ENCODE measurements around the gene ZNF385C.
A peak's percentile ranks its signal among the peaks of the same experiment; 100 is the strongest.
"Not testable (repeated sequence)": the region's sequence is repeated elsewhere in the genome, so short reads cannot be mapped to it uniquely, and the experiment has no call there.

The ZNF385C gene, protein sequence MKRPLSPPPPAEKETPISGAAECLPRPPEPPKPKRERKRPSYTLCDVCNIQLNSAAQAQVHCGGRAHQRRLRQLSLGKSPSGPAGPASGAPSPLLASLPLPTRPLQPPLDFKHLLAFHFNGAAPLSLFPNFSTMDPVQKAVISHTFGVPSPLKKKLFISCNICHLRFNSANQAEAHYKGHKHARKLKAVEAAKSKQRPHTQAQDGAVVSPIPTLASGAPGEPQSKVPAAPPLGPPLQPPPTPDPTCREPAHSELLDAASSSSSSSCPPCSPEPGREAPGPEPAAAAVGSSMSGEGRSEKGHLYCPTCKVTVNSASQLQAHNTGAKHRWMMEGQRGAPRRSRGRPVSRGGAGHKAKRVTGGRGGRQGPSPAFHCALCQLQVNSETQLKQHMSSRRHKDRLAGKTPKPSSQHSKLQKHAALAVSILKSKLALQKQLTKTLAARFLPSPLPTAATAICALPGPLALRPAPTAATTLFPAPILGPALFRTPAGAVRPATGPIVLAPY

DNA sequence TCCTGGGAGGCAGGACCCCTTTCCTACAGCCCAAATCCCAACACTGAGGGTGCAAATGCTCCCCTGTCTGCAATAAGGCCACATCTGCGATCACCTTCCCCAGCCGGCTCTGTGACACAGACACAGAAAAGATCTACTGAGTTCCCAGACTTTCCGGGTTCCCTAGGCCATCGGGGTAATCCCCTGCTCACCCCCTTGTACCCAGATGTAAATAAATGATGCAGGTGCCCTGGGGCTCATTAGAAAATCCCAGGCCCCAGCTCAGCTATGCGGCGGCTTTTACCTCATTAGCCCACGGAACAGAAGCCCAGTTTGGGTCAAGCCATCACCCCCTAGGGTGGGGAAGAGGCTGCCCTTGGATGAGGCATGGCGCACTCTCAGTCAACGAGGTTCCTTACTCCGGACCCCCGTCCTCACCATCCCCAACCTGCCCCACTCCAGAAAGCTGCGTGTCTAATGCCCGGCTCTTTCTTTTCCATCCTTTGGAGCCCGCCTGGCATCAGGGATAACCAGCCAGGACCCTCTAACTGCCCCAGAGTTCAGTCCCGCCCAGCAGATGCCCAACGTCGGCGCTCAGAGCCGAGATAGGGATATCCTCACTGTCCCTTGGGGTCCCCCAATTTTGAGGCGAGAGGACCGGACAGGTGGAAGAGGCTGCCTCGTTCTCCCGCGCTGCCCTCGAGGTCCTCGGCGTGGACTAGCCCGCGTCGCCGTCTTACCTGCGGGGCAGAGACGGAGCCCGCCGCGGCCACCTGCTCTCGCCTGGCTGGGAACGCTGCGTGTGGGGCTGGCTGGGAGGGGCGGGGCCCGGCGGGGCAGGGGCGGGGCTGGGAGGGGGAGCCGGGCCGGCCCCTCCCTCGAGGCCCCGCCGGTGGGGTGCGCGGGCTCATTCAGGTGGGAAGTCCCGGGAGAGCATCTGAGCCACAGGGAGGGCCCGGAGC, at the start of gene ZNF385C:
Gene ZNF385C (minus strand): TSS at position 783 of the 941 bp plus-strand sequence. CDS start 35,417 bp downstream, outside the sequence.
- no peak for DNase-seq

DNA sequence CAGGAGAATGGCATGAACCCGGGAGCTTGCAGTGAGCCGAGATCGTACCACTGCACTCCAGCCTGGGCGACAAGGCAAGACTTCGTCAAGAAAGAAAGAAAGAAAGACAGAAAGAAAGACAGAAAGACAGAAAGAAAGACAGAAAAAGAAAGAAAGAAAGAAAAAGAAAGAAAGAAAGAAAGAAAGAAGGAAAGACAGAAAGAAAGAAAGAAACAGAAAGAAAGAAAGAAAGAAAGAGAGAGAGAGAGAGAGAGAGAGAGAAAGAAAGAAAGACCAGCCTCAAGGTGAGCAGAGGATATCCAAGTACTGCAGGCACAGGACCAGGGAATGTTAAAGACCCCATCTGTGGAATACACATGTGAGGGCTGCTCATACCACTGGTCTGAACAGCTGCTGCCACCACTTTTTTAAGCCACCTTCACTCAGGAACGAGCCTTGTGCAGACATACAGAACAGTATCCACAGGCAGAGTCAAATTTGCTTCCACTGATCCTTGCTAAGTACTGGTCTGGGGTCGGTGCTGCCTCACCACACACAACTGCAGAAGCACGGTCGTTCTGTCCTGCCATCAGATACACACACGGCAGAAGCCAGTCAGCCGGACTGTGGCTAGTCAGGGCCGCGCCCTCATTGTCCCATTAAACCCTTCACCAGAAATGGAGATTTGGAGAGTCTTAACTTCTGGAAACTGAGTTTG, 48.8 kb upstream of the ZNF385C start:
- no peak for DNase-seq

DNA sequence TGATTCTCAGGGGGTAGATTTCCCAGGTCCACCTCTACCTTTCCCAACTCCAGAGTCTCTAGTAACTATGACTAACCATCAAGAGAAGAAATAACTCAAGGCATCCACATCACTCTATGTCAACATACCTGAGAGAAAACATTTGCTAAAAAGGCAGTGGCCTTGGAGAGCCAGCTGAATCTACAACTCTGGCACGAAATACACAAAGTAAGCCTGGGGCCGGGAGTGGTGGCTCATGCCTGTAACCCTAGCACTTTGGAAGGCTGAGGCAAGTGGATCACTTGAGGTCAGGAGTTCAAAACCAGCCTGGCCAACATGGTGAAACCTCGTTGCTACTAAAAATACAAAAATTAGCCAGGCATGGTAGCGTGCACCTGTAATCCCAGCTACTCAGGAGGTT, 44.9 kb upstream of the ZNF385C start:
- not testable (repeated sequence) for DNase-seq

DNA sequence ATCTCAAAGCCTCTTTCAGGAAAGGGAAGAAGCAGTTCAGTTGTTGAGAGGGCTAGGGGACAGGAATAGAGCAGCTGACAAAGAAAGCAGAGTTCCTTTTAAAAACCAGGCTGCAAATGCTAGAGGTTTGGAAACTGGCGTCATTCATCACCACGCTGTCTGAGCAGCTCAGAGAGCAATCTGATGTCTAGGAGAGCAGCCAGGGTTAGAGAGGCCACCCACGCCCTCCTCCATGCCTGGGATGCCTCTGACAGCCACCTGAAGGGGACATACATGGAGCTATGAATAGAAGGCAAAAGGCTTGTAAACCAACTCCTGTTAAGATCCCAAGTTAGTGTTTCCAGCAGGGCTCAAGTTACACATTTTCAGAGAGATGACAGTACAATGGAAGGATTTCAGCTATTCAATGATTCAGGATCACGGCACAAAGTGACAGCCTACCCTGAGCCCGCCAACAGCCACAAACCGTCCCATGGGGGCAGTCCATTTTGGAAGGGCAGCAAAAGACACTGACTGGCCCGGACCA, 44.2 kb upstream of the ZNF385C start:
- peak in 18 of 58 donors; percentile 10 to 61 (median 24) for DNase-seq

DNA sequence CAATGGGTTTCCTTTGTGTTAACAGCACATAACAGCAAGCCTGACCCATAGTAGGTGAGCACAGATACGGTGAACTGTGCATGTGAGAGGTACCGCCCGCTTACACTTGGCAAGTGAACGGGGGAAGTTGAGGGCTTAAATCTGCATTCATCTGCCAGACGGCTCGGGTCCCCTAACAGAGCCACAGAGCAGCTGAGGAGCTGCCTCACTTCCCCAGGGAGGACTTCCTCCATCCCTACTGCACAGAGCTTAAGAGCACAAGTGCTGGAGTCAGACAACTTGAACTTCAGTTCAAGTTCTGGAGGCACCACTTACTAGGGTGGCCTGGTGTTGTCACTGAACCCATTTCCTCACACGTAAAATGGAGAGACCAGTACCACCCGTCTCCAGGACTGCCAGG, 43.1 kb upstream of the ZNF385C start:
- DNase-seq: no peak

DNA sequence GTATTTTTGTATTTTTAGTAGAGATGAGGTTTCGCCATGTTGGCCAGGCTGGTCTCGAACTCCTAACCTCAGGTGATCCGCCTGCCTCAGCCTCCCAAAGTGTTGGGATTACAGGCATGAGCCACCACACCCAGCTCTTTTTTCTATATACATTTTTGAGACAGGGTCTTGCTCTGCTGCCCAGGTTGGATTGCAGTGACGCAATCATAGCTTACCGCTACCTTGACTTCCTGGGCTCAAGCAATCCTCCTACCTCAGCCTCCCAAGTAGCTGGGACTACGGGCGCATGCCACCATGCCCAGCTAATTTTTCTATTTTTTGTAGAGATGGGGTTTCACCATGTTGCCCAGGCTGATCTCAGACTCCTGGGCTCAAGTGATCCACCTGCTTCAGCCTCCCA, 42.4 kb upstream of the ZNF385C start:
- not testable (repeated sequence) for DNase-seq

DNA sequence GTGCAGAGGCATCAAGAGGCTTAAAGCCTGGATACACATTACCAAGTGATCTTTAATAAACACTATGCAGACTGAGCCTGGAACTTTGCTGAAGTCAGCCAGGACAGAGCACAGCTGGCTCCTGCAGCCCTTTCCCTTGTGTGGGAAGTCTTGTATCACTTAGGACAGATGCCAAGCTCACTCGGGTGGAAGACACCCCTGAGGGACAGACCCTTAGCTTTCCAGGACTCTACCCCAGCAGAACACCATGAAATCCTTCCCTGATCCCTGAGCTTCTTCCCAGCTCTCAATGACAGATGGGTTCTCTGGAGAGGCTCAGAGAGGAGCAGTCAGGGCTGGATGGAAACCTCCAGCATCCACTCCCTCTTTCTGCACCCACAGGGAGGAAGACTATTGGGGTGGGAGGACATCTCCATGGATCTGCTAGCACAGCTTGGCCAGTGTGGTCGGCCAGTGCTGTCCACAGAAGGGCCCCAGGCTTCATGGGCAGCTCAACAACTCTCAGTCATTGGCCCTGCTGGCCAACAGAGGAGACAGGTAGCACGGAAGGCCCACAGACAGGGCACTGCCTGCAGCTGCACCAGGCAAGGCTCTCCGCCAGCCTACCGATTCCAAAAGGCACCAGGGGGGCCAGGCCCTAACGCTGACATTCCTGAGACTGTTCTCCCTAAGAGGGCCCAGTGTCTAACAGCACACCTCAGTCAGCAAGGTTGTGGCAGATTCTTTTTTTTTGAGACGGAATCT, 40.6 kb upstream of the ZNF385C start:
- no peak for DNase-seq

DNA sequence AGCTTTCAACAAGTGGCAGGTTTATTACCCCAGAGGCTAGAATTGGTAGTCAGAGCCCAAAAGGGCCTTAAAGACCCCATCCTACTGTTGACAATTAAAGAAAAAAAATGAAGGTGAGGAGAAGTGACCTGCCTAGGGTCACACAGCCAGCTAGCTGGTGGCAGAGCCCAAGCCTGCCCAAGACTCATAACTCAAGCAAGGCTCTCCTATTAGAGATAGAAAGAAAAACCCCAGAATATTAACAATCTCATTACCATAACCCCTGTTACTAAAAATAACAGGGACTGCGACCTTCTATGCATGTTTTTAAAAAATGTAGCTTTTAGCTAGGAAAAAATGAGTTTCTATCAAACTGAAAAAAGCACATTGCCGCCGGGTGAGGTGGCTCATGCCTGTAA, 38.4 kb upstream of the ZNF385C start:
- DNase-seq: no peak

DNA sequence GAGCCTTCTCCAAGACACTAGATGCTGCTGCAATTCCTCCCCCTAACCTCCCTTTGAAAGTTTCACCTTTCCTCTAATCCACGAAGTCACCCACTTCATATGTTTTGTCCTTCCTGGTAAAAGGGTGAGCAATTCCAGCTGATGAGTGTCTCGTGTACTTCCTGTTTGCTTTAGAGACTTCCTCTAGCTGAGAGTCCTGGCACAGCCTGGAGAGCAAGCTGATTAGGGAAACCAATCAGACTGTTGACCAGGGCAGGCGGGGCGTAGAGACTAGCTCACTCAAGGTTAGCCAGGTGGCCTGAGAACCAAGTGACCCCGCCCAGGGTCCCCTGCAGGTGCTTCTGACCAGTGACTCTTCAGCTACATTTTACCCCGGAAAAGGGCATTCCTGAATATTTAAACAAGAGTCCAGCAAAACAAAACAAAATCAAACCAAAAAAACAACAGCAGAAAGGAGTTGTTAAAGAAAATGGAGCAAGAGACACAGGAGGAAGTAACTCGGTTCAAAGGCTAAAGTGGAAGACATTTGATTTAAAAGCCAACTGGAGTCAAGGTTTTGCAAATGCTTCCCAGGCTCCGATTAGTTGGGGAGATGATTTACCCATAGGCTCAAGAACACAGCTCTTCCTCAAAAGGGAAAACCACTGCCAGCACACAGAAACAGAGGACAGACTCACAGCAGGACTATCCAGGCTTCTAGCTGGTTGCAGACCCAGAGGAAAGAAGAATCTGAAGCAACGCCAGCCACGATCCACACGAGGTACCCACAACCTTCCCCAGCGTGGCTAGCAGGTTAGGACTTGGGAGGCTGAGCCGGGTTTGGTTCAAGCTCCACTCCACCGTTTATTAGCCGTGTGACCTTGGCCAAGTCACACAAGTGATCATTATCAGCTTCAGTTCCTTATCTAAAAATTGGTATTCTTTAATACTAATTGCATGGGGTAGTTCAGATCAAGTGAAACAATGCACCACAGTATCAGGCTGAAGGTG, 37.7 kb upstream of the ZNF385C start:
- peak in 2 of 58 donors; percentile 7 to 11 for DNase-seq

DNA sequence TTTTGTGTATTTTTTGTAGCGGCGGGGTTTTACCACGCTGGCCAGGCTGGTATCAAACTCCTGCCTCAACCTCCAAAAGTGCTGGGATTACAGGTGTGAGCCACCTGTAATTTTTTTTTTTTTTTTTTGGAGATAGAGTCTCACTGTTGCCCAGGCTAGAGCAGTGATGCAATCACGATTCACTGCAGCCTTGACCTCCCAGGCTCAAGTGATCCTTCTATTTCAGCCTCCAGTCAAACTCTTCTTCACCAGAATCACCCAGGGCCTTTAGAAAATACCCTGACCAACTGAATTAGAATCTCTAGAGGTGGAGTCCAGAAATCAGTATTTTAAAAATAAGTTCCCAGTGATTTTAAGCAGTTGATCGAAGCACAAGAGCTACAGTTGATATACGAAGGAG, 36.9 kb upstream of the ZNF385C start:
- no peak for DNase-seq

DNA sequence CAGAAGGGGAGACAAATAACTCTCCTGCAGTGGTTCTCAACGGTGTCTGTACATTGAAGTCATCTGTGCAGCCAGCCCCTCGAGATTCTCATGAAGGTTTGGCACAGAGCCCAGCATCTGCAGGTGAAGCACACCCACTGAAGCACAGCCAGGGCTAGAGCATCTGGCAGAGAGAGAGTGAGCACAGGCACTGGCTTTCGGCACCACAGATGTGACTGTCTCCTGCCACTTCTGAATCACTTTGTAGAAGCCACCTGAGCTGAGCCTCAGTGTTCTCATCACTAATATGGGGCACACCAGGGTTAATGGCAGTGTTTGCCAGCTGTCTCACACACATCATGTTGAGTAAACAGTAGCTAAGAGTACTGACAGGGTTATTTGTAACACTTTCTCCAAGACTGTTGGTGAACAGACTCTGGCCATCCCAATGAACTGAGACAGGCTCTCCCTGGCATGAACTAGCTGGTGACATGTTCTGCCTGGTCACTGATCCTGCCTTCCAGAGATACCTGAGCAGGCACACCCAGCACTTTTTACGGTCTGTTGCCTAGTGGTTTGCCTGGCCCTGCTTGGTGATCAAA, 35.3 kb upstream of the ZNF385C start:
- peak in 1 of 58 donors; percentile 21 for DNase-seq

DNA sequence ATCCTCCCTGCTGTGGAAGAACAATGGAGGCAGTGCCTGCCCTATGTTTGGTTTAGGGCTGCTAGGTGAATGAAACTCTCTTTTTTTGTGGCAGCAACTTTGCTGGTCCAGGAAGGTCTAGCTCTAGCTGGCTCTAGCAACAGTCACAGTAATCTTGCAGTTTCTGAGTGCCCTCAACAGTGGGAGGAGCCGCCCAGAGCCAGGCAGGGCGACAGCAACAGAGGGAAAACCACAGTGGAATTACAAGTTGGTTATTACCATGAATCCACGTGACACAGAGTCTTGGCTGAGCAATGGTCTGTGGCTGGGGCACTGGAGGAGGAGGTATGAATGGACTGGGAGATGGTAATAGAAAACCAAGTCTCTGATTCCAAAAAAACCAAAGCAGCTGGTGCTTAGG, 34.7 kb upstream of the ZNF385C start:
- peak in 53 of 58 donors; percentile 4 to 88 (median 60) for DNase-seq

DNA sequence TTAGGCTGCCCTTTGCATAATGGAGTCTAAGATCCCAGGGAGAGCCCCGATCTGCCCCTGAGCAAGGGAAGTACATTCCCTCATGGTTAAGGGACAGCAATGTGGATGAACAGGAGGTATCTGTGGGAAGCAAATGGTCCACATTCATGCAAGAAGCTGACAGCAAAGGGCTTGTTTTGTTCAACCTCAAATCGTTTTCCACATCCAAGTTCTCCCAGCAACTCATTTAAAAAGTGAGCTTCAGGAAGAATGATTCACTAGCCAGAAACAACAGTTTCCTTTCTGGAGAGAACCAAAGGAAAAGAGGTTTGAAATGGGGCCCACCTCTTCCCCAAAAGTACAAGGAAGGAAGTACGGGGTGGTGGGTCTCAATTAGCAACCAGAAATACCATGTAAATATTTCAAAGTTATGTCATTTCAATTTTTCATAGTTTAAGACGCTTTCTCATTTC, 33.7 kb upstream of the ZNF385C start:
- DNase-seq: no peak

DNA sequence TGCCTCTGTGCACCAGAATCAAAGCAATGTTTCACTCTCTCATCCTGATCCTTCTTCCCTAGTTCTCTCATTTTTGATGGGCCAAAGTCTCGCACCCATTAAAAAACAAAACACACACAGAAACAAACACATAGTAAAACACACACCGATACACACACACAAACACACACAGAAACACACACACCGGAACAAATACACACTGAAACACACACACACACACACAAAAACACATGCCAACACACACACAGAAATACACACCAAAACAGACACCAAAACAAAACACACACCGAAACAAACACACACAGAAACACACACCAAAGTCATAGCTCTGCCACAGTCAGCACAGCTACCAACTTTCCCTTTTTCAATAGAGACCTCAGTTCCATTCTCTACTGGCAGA, 33.0 kb upstream of the ZNF385C start:
- DNase-seq: no peak

DNA sequence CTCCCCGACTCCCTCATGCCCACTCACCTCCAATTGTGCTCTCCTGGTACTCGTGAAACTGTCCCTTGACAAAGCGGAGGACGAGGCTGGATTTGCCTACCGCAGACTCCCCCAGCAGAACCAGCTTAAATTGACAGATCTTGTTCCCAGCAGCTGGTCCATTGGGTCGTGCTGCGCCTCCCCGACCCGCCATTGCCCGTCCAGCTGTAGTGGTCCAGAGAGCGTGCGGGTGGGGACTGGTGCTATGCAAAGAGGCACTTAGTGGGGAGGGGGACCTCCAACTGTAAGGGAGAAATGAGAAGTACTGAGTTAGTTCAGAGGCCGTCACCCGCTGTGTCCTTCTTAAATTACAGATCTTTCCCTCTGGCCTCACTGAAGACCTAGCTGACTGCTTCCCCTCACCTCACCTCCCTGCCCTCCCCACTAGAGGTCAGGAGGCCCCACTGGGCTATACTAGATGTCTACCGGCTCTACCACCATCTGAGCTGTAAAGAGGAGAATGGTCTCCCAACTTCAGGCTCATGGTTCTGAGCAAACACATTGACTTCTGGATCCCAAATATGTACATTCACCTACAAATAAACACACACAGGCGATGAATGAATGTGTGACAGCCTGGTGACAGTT, 32.1 kb upstream of the ZNF385C start:
- DNase-seq: no peak

DNA sequence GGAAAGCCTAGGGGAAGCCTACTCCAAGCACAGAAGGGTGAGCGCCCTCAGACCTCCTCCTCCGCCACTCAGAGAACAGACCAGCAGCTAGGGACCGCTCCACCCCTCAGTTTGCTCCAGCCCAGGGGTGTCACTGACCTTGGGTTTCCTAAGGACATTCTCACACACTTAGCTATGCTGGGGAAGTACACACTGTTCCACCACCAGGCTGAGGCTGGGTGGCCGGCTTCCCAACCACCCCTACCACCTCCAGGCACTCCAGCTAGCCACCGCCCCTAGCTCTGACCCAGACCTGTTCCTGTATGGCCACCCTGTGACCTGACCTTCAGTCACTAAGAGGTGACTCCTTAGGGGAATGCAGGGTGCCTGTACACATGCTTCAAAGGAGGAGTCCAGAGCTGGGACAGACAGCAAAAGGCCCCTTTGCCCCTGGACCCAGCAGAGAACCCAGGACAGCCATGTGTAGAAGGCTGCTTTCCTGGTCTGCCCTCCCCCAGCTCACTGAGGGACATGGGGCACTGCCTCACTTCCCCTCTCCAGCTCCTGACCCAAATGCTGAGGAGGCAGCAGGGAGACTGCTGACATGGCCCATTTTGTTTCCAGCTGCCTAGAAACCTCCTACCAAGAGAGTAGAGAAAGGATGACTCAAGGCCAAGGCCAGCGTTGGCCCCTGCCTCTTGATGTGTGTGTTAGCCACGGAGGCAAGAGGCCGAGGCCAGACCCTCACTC, 31.0 kb upstream of the ZNF385C start:
- DNase-seq: peak in 16 of 58 donors; percentile 14 to 56 (median 26)

DNA sequence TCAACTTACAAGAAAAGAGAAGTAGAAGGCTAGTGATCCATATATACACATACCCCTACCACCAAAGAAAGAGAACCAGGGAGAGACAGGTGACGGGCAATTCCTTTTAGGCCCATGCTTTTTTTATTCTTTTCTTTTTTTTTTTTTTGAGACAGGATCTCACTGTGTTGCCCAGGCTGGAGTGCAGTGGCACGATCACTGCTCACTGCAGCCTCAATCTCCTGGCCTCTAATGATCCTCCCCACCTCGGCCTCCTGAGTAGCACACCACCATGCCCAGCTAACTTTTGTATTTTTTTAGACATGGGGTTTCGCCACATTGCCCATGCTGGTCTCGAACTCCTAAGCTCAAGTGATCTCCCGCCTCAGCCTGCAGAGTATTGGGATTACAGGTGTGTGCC, 29.1 kb upstream of the ZNF385C start:
- DNase-seq: no peak
